ENCODE measurements around the gene EHD4.

GRCh38 chr15:41994772-41995475 is 22.6 kb upstream of the EHD4 start:
- TF ChIP-seq POLR2AphosphoS5 (IDR thresholded peaks at IDR 0.05; ENCODE audit: low read depth, low read length) (no peak), TAF1 (IDR thresholded peaks at IDR 0.05; ENCODE audit: borderline replicate concordance, insufficient read depth, low read length) (no peak)

Data from PFSK-1 (cell line).